Transverse colon (tissue), 4 donors: ENCODE measurements around the gene NUP214. TPM values are rescaled to one million over a fixed set of nuclear protein-coding genes. Genes with fewer than 3 reads are reported as not detected.

ENCODE experiments used
- DNase-seq: peaks from one replicate; pipeline ENCODE4 v3.0.0-alpha.2; 2019
- H3K27ac ChIP-seq, 4 donors: fragments of 200-600 bp; sonication (generic); 2 replicates each; pipeline ENCODE4 v1.5.1; 2016 to 2018; ENCODE audit warnings: inconsistent platforms in 4 of 4
- H3K27me3 ChIP-seq: fragments of 200-600 bp; sonication (generic); 2 replicates; pipeline ENCODE4 v1.5.1; 2017; ENCODE audit warnings: inconsistent platforms
- H3K36me3 ChIP-seq, 4 donors: fragments of 200-600 bp; sonication (generic); 2 replicates each; pipeline ENCODE4 v1.5.1; 2017 to 2019; ENCODE audit warnings: inconsistent platforms in 4 of 4
- H3K4me1 ChIP-seq, 4 donors: fragments of 200-600 bp; sonication (generic); 2 replicates each; pipeline ENCODE4 v1.5.1; 2017 to 2020; ENCODE audit warnings: inconsistent platforms in 4 of 4
- H3K4me3 ChIP-seq, 4 donors: fragments of 200-600 bp; sonication (generic); 1 replicate in 1 of 4; 2 replicates in 3 of 4; pipeline versions ENCODE4 v1.5.1 to v1.6.1; 2017 to 2019; ENCODE audit warnings: inconsistent platforms in 4 of 4
- H3K9me3 ChIP-seq, 2 donors: fragments of 200-600 bp; sonication (generic); 2 replicates each; pipeline ENCODE4 v1.5.1; 2017 to 2019; ENCODE audit warnings: inconsistent platforms in 2 of 2
- CTCF ChIP-seq, 5 experiments: fragments of 200-600 bp in 3 of 5; fragments of 450-650 bp in 2 of 5; sonication (generic) in 3 of 5; IDR thresholded peaks; 1 replicate in 2 of 5; 2 replicates in 3 of 5; pipeline ENCODE4 v1.5.1; 2016 to 2017; ENCODE audit warnings: antibody characterized with exemption in 5 of 5, inconsistent platforms in 3 of 5, mild to moderate bottlenecking in 2 of 5, moderate library complexity in 1 of 5
- EP300 ChIP-seq: sonication (generic); formaldehyde crosslinking; IDR thresholded peaks from one replicate; pipeline ENCODE4 v1.6.1; 2017; ENCODE audit warnings: antibody characterized with exemption, low read depth
- POLR2A ChIP-seq: fragments of 450-650 bp; IDR thresholded peaks from one replicate; pipeline ENCODE4 v1.6.1; 2016; ENCODE audit warnings: antibody characterized with exemption, mild to moderate bottlenecking, moderate library complexity
- POLR2AphosphoS5 ChIP-seq, 3 donors: sonication (generic); formaldehyde crosslinking; IDR thresholded peaks; one replicate each; pipeline ENCODE4 v1.6.1; 2016; ENCODE audit warnings: antibody characterized with exemption in 3 of 3
- WGBS, 2 donors: methylation state at CpG; one replicate each; pipeline ENCODE4 v1.1.5; 2018; ENCODE audit warnings: low coverage in 1 of 2; 5-methylcytosine and 5-hydroxymethylcytosine counted together
- in situ Hi-C, 4 donors: fragments of 200-750 bp; cut with MboI; loops; one replicate each; pipeline versions ENCODE4 v1.15.0 to v1.15.1; 2017; ENCODE audit warnings: low sequenced_read_pairs in 3 of 4, low pct_ligation_motif_present in 1 of 4, low pct_unique_long_range_greater_than_20kb in 1 of 4
- intact Hi-C: fragments of 100-400 bp; cut with DNase I; formaldehyde crosslinking; loops from one replicate; pipeline ENCODE4 v1.15.1; 2023; ENCODE audit warnings: low total_unique reads
- total RNA-seq, 4 donors: library from RNA; depleted of rRNA; stranded (reverse); fragments of >200 nt; gene quantifications; one replicate each; pipeline ENCODE4 v1.1.0, GENCODE V29; 2016

The NUP214 gene
- total RNA-seq, 4 donors from 2014 or later: 48.3 to 152 (median 85.9) TPM

GRCh38 chr9:131198041-131198715 is 72.8 kb downstream of the NUP214 start:
- no peak overlapping the region for H3K4me3 ChIP-seq
- TF ChIP-seq EP300 (no peak), CTCF (IDR thresholded peaks at IDR 0.05) (no peak), POLR2A (no peak), POLR2AphosphoS5 (IDR thresholded peaks at IDR 0.05) (no peak)
- H3K4me1 ChIP-seq: no peaks in the 10 kb centered on the region
- in situ Hi-C loops: no loop called here
- H3K27me3 ChIP-seq: no peaks in the 10 kb centered on the region
- intact Hi-C loops: no loop called here
- 91% methylated on average over 15 of the region's 15 CpGs; no CpG with 5 or more reads in 1 of the 2 donors for WGBS, 2 donors
- H3K27ac ChIP-seq: no peak overlapping the region
- no peak for DNase-seq
- H3K36me3 ChIP-seq: peaks cover 0 to 44% (median 21%) of the 10 kb centered on the region in 4 donors
- H3K9me3 ChIP-seq: no peaks in the 10 kb centered on the region

GRCh38 chr9:131201856-131202255 is 76.5 kb downstream of the NUP214 start:
- H3K4me1 ChIP-seq: no peaks in the 10 kb centered on the region
- H3K36me3 ChIP-seq: peaks cover 0 to 64% (median 24%) of the 10 kb centered on the region in 4 donors
- H3K9me3 ChIP-seq: no peaks in the 10 kb centered on the region
- intact Hi-C loops (no loop called here), in situ Hi-C loops (no loop called here)
- DNase-seq: no peak
- H3K27me3 ChIP-seq: no peaks in the 10 kb centered on the region
- WGBS, 2 donors: 94 to 100% methylated on average over 3 of the region's 3 CpGs
- no peak overlapping the region for H3K27ac ChIP-seq
- no peak overlapping the region for H3K4me3 ChIP-seq
- no peak for TF ChIP-seq POLR2A
- no peak for TF ChIP-seq CTCF (IDR thresholded peaks at IDR 0.05)
- no peak for TF ChIP-seq POLR2AphosphoS5 (IDR thresholded peaks at IDR 0.05)
- no peak for TF ChIP-seq EP300

- no peak for DNase-seq
- peak in 1 of 5 experiments; percentile 4 for TF ChIP-seq CTCF (IDR thresholded peaks at IDR 0.05)
- no peak for TF ChIP-seq POLR2A
- H3K4me1 ChIP-seq: no peaks in the 10 kb centered on the region
- 88 to 90% methylated on average over 3 to 4 of the region's 4 CpGs for WGBS, 2 donors
- in situ Hi-C loops (no loop called here), intact Hi-C loops (no loop called here)
- no peak overlapping the region for H3K4me3 ChIP-seq
- H3K27ac ChIP-seq: no peak overlapping the region
- H3K9me3 ChIP-seq: no peaks in the 10 kb centered on the region
- H3K36me3 ChIP-seq: peaks cover 0 to 52% (median 19%) of the 10 kb centered on the region in 4 donors
- H3K27me3 ChIP-seq: no peaks in the 10 kb centered on the region
Measured at GRCh38 chr9:131203431-131204218, 78.2 kb downstream of the NUP214 start.

GRCh38 chr9:131204285-131204684 is 78.9 kb downstream of the NUP214 start:
- no peak for DNase-seq
- WGBS, 2 donors: 90 to 94% methylated on average over 7 to 8 of the region's 8 CpGs
- Histone ChIP-seq H3K4me1 (no peaks in the 10 kb centered on the region), H3K27me3 (no peaks in the 10 kb centered on the region), H3K36me3 (peaks cover 0 to 50% (median 16%) of the 10 kb centered on the region in 4 donors), H3K27ac (no peak overlapping the region), H3K4me3 (no peak overlapping the region), H3K9me3 (no peaks in the 10 kb centered on the region)
- TF ChIP-seq CTCF (IDR thresholded peaks at IDR 0.05) (no peak), POLR2AphosphoS5 (IDR thresholded peaks at IDR 0.05) (no peak), POLR2A (no peak), EP300 (no peak)
- intact Hi-C loops (no loop called here), in situ Hi-C loops (no loop called here)
